GM19372 (cell line): Measurements from ENCODE around the gene TNFRSF1A.

Experiments used
- ATAC-seq: cut with Tn5 transposase; IDR thresholded peaks from one replicate; pipeline ENCODE4 v1.9.1; 2021; ENCODE audit warnings: mild to moderate bottlenecking, low read depth, moderate library complexity; ENCODE audit not compliant: unreplicated experiment

TNFRSF1A gene

GRCh38 chr12:6326316-6327228, 15.3 kb downstream of the TNFRSF1A start:
- ATAC-seq = no peak

GRCh38 chr12:6324936-6325750, 16.7 kb downstream of the TNFRSF1A start:
- ATAC-seq = no peak

GRCh38 chr12:6323995-6324711, 17.7 kb downstream of the TNFRSF1A start:
- ATAC-seq = no peak

- peak; percentile 67 for ATAC-seq
These were observed 18.4 kb downstream of the TNFRSF1A start for GRCh38 chr12:6323340-6323994.

- no peak for ATAC-seq
These were observed 18.9 kb downstream of the TNFRSF1A start for GRCh38 chr12:6322969-6323339.

- ATAC-seq = no peak
These were observed 19.5 kb downstream of the TNFRSF1A start for GRCh38 chr12:6322352-6322751.

GRCh38 chr12:6321905-6322304, 20.0 kb downstream of the TNFRSF1A start:
- ATAC-seq = no peak

- ATAC-seq = no peak
These were observed 22.4 kb downstream of the TNFRSF1A start for GRCh38 chr12:6319446-6319845.

- no peak for ATAC-seq
These were observed 23.4 kb downstream of the TNFRSF1A start for GRCh38 chr12:6318440-6318879.

- ATAC-seq = no peak
These were observed 24.0 kb downstream of the TNFRSF1A start for GRCh38 chr12:6317693-6318439.

GRCh38 chr12:6316921-6317692, 24.8 kb downstream of the TNFRSF1A start:
- no peak for ATAC-seq

- no peak for ATAC-seq
These were observed 25.9 kb downstream of the TNFRSF1A start for GRCh38 chr12:6315704-6316597.

GRCh38 chr12:6315184-6315583, 26.7 kb downstream of the TNFRSF1A start:
- ATAC-seq = no peak

GRCh38 chr12:6314776-6315175, 27.1 kb downstream of the TNFRSF1A start:
- ATAC-seq = no peak

- ATAC-seq = no peak
These were observed 28.4 kb downstream of the TNFRSF1A start for GRCh38 chr12:6313326-6313940.

- peak; percentile 50 for ATAC-seq
These were observed 29.1 kb downstream of the TNFRSF1A start for GRCh38 chr12:6312529-6313325.
